Memory B cell (primary cell): ENCODE results near the gene ROBO1.

Source experiments
- ATAC-seq: fragments of 150-1000 bp; cut with Tn5 transposase; 2 replicates; pipeline ENCODE4 v1.10.0; 2021; ENCODE audit warnings: low read depth, mild to moderate bottlenecking, moderate library complexity
- DNase-seq, 2 donors: peaks; one replicate each; pipeline ENCODE4 v3.0.0; 2022; ENCODE audit warnings: low spot score in 2 of 2
- H3K27ac Mint-ChIP-seq: one replicate; pipeline ENCODE4 v1.8.0; 2022; ENCODE audit warnings: mild to moderate bottlenecking, moderate library complexity, mixed read lengths
- H3K27me3 Mint-ChIP-seq: one replicate; pipeline ENCODE4 v1.8.0; 2022; ENCODE audit warnings: mixed read lengths
- H3K36me3 Mint-ChIP-seq: one replicate; pipeline ENCODE4 v1.8.0; 2022; ENCODE audit warnings: mild to moderate bottlenecking, mixed read lengths
- H3K4me1 Mint-ChIP-seq: one replicate; pipeline ENCODE4 v1.8.0; 2022; ENCODE audit warnings: mixed read lengths
- H3K4me3 Mint-ChIP-seq: one replicate; pipeline ENCODE4 v1.8.0; 2022; ENCODE audit warnings: mild to moderate bottlenecking, moderate library complexity, mixed read lengths
- H3K9me3 Mint-ChIP-seq: one replicate; pipeline ENCODE4 v1.8.0; 2022; ENCODE audit warnings: mixed read lengths

Gene ROBO1

GRCh38 chr3:78967061-78967460, 800.7 kb downstream of the ROBO1 start:
- Mint-ChIP-seq H3K9me3 (no peaks in the 10 kb centered on the region), H3K4me1 (no peaks in the 10 kb centered on the region), H3K27me3 (no peaks in the 10 kb centered on the region), H3K36me3 (no peaks in the 10 kb centered on the region), H3K4me3 (no peak overlapping the region), H3K27ac (no peak overlapping the region)
- ATAC-seq (no peak), DNase-seq (no peak)

GRCh38 chr3:78963771-78964170, 804.0 kb downstream of the ROBO1 start:
- H3K9me3 Mint-ChIP-seq = no peaks in the 10 kb centered on the region
- no peak overlapping the region for H3K27ac Mint-ChIP-seq
- no peak overlapping the region for H3K4me3 Mint-ChIP-seq
- no peak for DNase-seq
- H3K27me3 Mint-ChIP-seq = no peaks in the 10 kb centered on the region
- no peaks in the 10 kb centered on the region for H3K4me1 Mint-ChIP-seq
- ATAC-seq = no peak
- H3K36me3 Mint-ChIP-seq = no peaks in the 10 kb centered on the region

- Mint-ChIP-seq H3K27me3 (no peaks in the 10 kb centered on the region), H3K4me3 (no peak overlapping the region), H3K9me3 (no peaks in the 10 kb centered on the region), H3K4me1 (no peaks in the 10 kb centered on the region), H3K36me3 (no peaks in the 10 kb centered on the region), H3K27ac (no peak overlapping the region)
- DNase-seq (no peak), ATAC-seq (no peak)
Observed at GRCh38 chr3:78957456-78957855, 810.3 kb downstream of the ROBO1 start.

GRCh38 chr3:78951342-78951945, 816.4 kb downstream of the ROBO1 start:
- H3K9me3 Mint-ChIP-seq = peaks cover 4% of the 10 kb centered on the region
- H3K4me3 Mint-ChIP-seq = no peak overlapping the region
- no peaks in the 10 kb centered on the region for H3K27me3 Mint-ChIP-seq
- DNase-seq = no peak
- no peak overlapping the region for H3K27ac Mint-ChIP-seq
- no peaks in the 10 kb centered on the region for H3K4me1 Mint-ChIP-seq
- no peaks in the 10 kb centered on the region for H3K36me3 Mint-ChIP-seq
- no peak for ATAC-seq

GRCh38 chr3:78941587-78941986, 826.2 kb downstream of the ROBO1 start:
- peaks cover 1% of the 10 kb centered on the region for H3K9me3 Mint-ChIP-seq
- no peaks in the 10 kb centered on the region for H3K27me3 Mint-ChIP-seq
- no peaks in the 10 kb centered on the region for H3K36me3 Mint-ChIP-seq
- H3K4me3 Mint-ChIP-seq = no peak overlapping the region
- no peaks in the 10 kb centered on the region for H3K4me1 Mint-ChIP-seq
- ATAC-seq = no peak
- no peak for DNase-seq
- no peak overlapping the region for H3K27ac Mint-ChIP-seq

GRCh38 chr3:78940626-78941025, 827.2 kb downstream of the ROBO1 start:
- no peak overlapping the region for H3K27ac Mint-ChIP-seq
- no peak for DNase-seq
- ATAC-seq = no peak
- no peaks in the 10 kb centered on the region for H3K27me3 Mint-ChIP-seq
- no peak overlapping the region for H3K4me3 Mint-ChIP-seq
- H3K36me3 Mint-ChIP-seq = no peaks in the 10 kb centered on the region
- H3K9me3 Mint-ChIP-seq = peaks cover under 1% of the 10 kb centered on the region
- no peaks in the 10 kb centered on the region for H3K4me1 Mint-ChIP-seq

- no peak overlapping the region for H3K4me3 Mint-ChIP-seq
- H3K36me3 Mint-ChIP-seq = no peaks in the 10 kb centered on the region
- H3K27me3 Mint-ChIP-seq = no peaks in the 10 kb centered on the region
- ATAC-seq (no peak), DNase-seq (no peak)
- no peaks in the 10 kb centered on the region for H3K4me1 Mint-ChIP-seq
- H3K9me3 Mint-ChIP-seq = no peaks in the 10 kb centered on the region
- H3K27ac Mint-ChIP-seq = no peak overlapping the region
Observed at GRCh38 chr3:78940128-78940527, 827.7 kb downstream of the ROBO1 start.

- H3K4me3 Mint-ChIP-seq = no peak overlapping the region
- no peaks in the 10 kb centered on the region for H3K4me1 Mint-ChIP-seq
Observed at GRCh38 chr3:78937475-78937874, 830.3 kb downstream of the ROBO1 start.

GRCh38 chr3:78927759-78928158, 840.0 kb downstream of the ROBO1 start:
- H3K27ac Mint-ChIP-seq = no peak overlapping the region
- peaks cover 2% of the 10 kb centered on the region for H3K9me3 Mint-ChIP-seq

More at GRCh38 chr3:78937475-78937874, 830.3 kb downstream of the ROBO1 start:
- no peaks in the 10 kb centered on the region for H3K27me3 Mint-ChIP-seq
- no peaks in the 10 kb centered on the region for H3K9me3 Mint-ChIP-seq
- DNase-seq (no peak), ATAC-seq (no peak)
- H3K27ac Mint-ChIP-seq = no peak overlapping the region
- H3K36me3 Mint-ChIP-seq = no peaks in the 10 kb centered on the region

GRCh38 chr3:78926523-78926922, 841.3 kb downstream of the ROBO1 start:
- Mint-ChIP-seq H3K36me3 (no peaks in the 10 kb centered on the region), H3K9me3 (peaks cover 2% of the 10 kb centered on the region), H3K4me1 (no peaks in the 10 kb centered on the region), H3K27me3 (no peaks in the 10 kb centered on the region), H3K27ac (no peak overlapping the region), H3K4me3 (no peak overlapping the region)
- DNase-seq (no peak), ATAC-seq (no peak)

More at GRCh38 chr3:78927759-78928158, 840.0 kb downstream of the ROBO1 start:
- H3K36me3 Mint-ChIP-seq = no peaks in the 10 kb centered on the region
- H3K4me1 Mint-ChIP-seq = no peaks in the 10 kb centered on the region
- DNase-seq = no peak
- H3K27me3 Mint-ChIP-seq = no peaks in the 10 kb centered on the region
- H3K4me3 Mint-ChIP-seq = no peak overlapping the region
- ATAC-seq = no peak

- no peak for DNase-seq
- Mint-ChIP-seq H3K4me3 (no peak overlapping the region), H3K4me1 (no peaks in the 10 kb centered on the region), H3K27me3 (no peaks in the 10 kb centered on the region), H3K36me3 (no peaks in the 10 kb centered on the region), H3K9me3 (peaks cover 2% of the 10 kb centered on the region), H3K27ac (no peak overlapping the region)
- no peak for ATAC-seq
Observed at GRCh38 chr3:78924711-78925110, 843.1 kb downstream of the ROBO1 start.

- no peaks in the 10 kb centered on the region for H3K36me3 Mint-ChIP-seq
- no peaks in the 10 kb centered on the region for H3K4me1 Mint-ChIP-seq
- no peak overlapping the region for H3K4me3 Mint-ChIP-seq
- DNase-seq = no peak
- no peaks in the 10 kb centered on the region for H3K9me3 Mint-ChIP-seq
- no peaks in the 10 kb centered on the region for H3K27me3 Mint-ChIP-seq
- H3K27ac Mint-ChIP-seq = no peak overlapping the region
- ATAC-seq = no peak
Observed at GRCh38 chr3:78919021-78919755, 848.6 kb downstream of the ROBO1 start.

GRCh38 chr3:78918361-78919020, 849.3 kb downstream of the ROBO1 start:
- H3K27me3 Mint-ChIP-seq = no peaks in the 10 kb centered on the region
- H3K9me3 Mint-ChIP-seq = no peaks in the 10 kb centered on the region
- H3K36me3 Mint-ChIP-seq = no peaks in the 10 kb centered on the region
- DNase-seq = no peak
- no peak overlapping the region for H3K27ac Mint-ChIP-seq
- H3K4me3 Mint-ChIP-seq = no peak overlapping the region
- no peak for ATAC-seq
- H3K4me1 Mint-ChIP-seq = no peaks in the 10 kb centered on the region

GRCh38 chr3:78917536-78917935, 850.3 kb downstream of the ROBO1 start:
- Mint-ChIP-seq H3K27me3 (no peaks in the 10 kb centered on the region), H3K36me3 (no peaks in the 10 kb centered on the region), H3K4me3 (no peak overlapping the region), H3K27ac (no peak overlapping the region), H3K9me3 (no peaks in the 10 kb centered on the region), H3K4me1 (no peaks in the 10 kb centered on the region)
- ATAC-seq (no peak), DNase-seq (no peak)
